ENCODE results near the gene WNT7B. TPM values are rescaled to one million over a fixed set of nuclear protein-coding genes. Genes with fewer than 3 reads are reported as not detected.

WNT7B gene
- total RNA-seq, 2 experiments from 2014 or later = not detected

DNA sequence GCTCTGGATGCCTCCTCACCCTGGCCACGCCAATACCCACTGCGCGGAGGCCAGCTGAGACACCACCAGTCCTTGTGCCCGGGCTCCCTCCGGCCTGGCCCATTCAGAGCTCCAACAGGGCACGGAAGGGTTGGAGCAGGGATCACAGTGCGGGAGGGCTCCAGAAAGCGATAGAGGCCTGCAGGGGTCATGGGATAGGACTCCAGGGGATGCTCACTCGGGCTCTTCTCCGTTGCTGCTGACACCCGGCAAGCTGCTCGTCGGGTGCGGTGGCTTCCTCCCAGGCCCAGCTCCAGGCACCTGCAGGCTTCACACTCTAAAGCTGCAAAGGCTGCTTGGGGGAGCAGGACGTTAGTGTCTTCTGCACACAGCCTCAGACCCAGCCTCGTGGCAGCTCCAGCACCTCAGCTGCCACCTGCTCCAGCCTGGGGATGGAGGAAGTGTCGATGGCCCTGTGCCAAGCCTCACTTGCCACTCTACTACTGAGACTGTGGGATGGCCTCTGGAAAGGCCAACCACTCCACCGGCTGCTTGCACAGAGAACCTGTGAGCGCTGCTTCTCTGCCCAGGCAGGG lies 10.6 kb downstream of the WNT7B start:
- H3K27ac Mint-ChIP-seq = no peak overlapping the region
- peaks cover 15 to 28% of the 10 kb centered on the region in 2 experiments for H3K27me3 ChIP-seq (ENCODE audit: control insufficient read depth in 1 of 2, insufficient read depth in 2 of 2, low read length in 2 of 2)
- CTCF ChIA-PET = no interaction called here
- H3K36me3 ChIP-seq (ENCODE audit: insufficient read depth, low read length) = no peaks in the 10 kb centered on the region
- TF ChIP-seq, protein P1, sequence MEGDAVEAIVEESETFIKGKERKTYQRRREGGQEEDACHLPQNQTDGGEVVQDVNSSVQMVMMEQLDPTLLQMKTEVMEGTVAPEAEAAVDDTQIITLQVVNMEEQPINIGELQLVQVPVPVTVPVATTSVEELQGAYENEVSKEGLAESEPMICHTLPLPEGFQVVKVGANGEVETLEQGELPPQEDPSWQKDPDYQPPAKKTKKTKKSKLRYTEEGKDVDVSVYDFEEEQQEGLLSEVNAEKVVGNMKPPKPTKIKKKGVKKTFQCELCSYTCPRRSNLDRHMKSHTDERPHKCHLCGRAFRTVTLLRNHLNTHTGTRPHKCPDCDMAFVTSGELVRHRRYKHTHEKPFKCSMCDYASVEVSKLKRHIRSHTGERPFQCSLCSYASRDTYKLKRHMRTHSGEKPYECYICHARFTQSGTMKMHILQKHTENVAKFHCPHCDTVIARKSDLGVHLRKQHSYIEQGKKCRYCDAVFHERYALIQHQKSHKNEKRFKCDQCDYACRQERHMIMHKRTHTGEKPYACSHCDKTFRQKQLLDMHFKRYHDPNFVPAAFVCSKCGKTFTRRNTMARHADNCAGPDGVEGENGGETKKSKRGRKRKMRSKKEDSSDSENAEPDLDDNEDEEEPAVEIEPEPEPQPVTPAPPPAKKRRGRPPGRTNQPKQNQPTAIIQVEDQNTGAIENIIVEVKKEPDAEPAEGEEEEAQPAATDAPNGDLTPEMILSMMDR (IDR thresholded peaks at IDR 0.05) = no peak
- H3K27me3 Mint-ChIP-seq = peaks cover 31% of the 10 kb centered on the region
- H3K4me3 ChIP-seq (ENCODE audit: low read length) = no peak overlapping the region
- H3K36me3 Mint-ChIP-seq (ENCODE audit: low read depth) = no peaks in the 10 kb centered on the region
- H3K4me1 ChIP-seq (ENCODE audit: insufficient read depth, low read length) = peaks cover 6% of the 10 kb centered on the region
- intact Hi-C loops (cut with DNase I, micrococcal nuclease) = no loop called here
- no peak overlapping the region for H3K27ac ChIP-seq (ENCODE audit: low read depth in 1 of 2, low read length in 2 of 2)
- H3K9me3 Mint-ChIP-seq = no peaks in the 10 kb centered on the region
- POLR2A ChIA-PET = no interaction called here
- DNase-seq (peak in 2 of 14 experiments; percentile 22 to 29), ATAC-seq (ENCODE audit: poor library complexity) (no peak)
- no peak overlapping the region for H3K4me3 Mint-ChIP-seq
- no peaks in the 10 kb centered on the region for H3K4me1 Mint-ChIP-seq (ENCODE audit: low read depth)
- H3K9me3 ChIP-seq (ENCODE audit: control insufficient read depth in 1 of 2, insufficient read depth in 1 of 2, low read length in 2 of 2) = peaks cover 0 to 3% of the 10 kb centered on the region in 2 experiments

DNA sequence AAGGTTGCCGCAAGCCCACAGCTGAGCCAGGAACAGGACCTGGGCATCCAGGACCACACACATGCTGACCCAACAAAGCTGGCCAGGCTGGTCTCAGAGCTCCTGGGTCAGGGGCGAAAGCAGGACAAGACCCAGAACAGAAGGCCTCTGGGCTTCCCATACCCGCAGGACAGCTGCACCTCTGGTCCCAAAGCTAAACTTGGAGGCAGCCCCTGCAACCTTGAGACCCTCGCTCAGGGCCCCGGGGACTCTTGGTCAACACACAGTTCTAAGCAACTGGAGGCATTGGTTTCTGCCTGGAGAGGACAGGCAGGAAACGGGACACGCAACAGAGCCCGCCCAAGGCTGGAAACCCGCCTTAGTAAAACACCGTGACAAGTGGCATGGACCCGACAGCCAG lies 11.4 kb downstream of the WNT7B start:
- Mint-ChIP-seq H3K27me3 (peaks cover 26% of the 10 kb centered on the region), H3K27ac (no peak overlapping the region), H3K4me3 (no peak overlapping the region), H3K36me3 (ENCODE audit: low read depth) (no peaks in the 10 kb centered on the region), H3K4me1 (ENCODE audit: low read depth) (no peaks in the 10 kb centered on the region), H3K9me3 (no peaks in the 10 kb centered on the region)
- no peak for ATAC-seq (ENCODE audit: poor library complexity)
- intact Hi-C loops (cut with DNase I, micrococcal nuclease) = no loop called here
- POLR2A ChIA-PET = no interaction called here
- Histone ChIP-seq H3K36me3 (ENCODE audit: insufficient read depth, low read length) (no peaks in the 10 kb centered on the region), H3K4me3 (ENCODE audit: low read length) (no peak overlapping the region), H3K27ac (ENCODE audit: low read depth in 1 of 2, low read length in 2 of 2) (no peak overlapping the region), H3K4me1 (ENCODE audit: insufficient read depth, low read length) (peaks cover under 1% of the 10 kb centered on the region), H3K27me3 (ENCODE audit: control insufficient read depth in 1 of 2, insufficient read depth in 2 of 2, low read length in 2 of 2) (peaks cover 10 to 19% of the 10 kb centered on the region in 2 experiments), H3K9me3 (ENCODE audit: control insufficient read depth in 1 of 2, insufficient read depth in 1 of 2, low read length in 2 of 2) (peaks cover 0 to 3% of the 10 kb centered on the region in 2 experiments)
- CTCF ChIA-PET = no interaction called here
- TF ChIP-seq, protein P1 (IDR thresholded peaks at IDR 0.05) = no peak
- DNase-seq = no peak

DNA sequence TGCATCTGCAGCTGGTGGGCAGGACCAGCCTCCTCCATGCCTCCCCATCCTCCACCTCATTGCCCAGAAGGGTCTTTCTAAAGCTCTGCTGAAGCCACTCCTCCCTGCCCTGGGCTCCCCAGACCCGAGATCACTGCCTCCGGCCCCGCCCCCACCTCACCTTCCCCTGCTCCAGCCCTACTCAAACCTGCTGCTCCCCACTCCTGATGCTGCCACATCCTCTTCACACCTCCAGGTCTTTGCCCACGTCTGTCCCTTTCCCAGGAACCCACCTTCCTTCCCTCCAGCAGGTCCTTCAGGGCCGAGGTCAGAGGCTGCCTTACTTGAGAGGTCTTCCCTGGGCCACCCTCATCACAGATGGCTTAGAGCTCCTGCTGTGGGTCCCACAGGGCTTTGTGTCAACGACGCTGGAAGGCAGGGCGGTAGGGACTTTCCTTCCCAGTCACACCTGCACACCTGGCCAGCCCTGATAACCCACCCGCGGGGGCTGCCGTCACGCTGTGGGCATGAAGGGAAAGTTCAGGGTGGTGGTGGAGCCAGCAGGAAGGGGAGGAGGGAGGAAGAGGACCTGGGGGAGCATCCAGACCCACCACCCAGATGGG lies 11.9 kb downstream of the WNT7B start:
- ChIA-PET CTCF (no interaction called here), POLR2A (no interaction called here)
- Histone ChIP-seq H3K4me1 (ENCODE audit: insufficient read depth, low read length) (no peaks in the 10 kb centered on the region), H3K27me3 (ENCODE audit: control insufficient read depth in 1 of 2, insufficient read depth in 2 of 2, low read length in 2 of 2) (peaks cover 8 to 14% of the 10 kb centered on the region in 2 experiments), H3K4me3 (ENCODE audit: low read length) (no peak overlapping the region), H3K27ac (ENCODE audit: low read depth in 1 of 2, low read length in 2 of 2) (no peak overlapping the region), H3K36me3 (ENCODE audit: insufficient read depth, low read length) (no peaks in the 10 kb centered on the region), H3K9me3 (ENCODE audit: control insufficient read depth in 1 of 2, insufficient read depth in 1 of 2, low read length in 2 of 2) (peaks cover 0 to 3% of the 10 kb centered on the region in 2 experiments)
- Mint-ChIP-seq H3K36me3 (ENCODE audit: low read depth) (no peaks in the 10 kb centered on the region), H3K27ac (no peak overlapping the region), H3K9me3 (no peaks in the 10 kb centered on the region), H3K4me1 (ENCODE audit: low read depth) (no peaks in the 10 kb centered on the region), H3K27me3 (peaks cover 26% of the 10 kb centered on the region), H3K4me3 (no peak overlapping the region)
- intact Hi-C loops (cut with DNase I, micrococcal nuclease) = no loop called here
- DNase-seq (no peak), ATAC-seq (ENCODE audit: poor library complexity) (no peak)
- TF ChIP-seq, protein P1 (IDR thresholded peaks at IDR 0.05) = no peak

Data from CD4-positive, alpha-beta T cell (primary cell).